Endometrium (tissue), 2 donors: ENCODE results near the gene LRMDA.

Experiments
- FAIRE-seq: peaks from 2 replicates; lab custom pipeline; 2012; peaks lifted over from hg19 to GRCh38; lab: Jason Lieb, UNC
- donor health status: control.
- donor health status: control.

LRMDA gene

DNA sequence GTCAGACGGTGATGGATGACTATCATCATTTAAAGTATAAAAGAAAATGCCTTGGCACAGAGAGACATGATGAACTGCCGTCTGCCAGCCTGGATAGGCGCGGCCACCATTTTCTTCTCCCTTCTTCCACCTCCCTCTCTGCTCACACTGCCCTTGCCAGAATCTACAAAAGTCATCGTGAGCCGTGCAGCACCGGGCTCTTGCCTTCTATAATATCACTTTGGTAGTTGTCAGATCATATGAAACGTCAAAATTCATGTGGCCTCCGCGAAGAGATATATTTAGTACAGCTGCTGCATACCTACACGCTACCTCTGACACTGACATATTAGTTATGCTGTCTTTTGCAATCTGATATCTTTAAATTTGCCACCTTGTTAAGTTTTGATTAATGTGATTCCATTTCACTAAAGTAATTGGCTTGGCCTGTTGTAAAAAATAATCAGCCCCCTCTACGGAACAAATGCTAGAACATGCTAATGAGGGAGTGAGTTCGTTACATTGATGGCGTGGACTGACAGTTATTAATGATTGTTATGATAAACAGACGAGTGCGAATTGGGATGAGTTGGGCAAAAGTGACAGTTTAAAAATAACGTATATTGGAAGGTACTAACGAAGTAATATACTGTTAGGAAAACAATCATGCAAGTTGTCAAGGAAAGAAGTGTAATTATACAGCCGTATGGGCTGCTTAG is 214.9 kb downstream of the LRMDA start:
- FAIRE-seq, result no peak

DNA sequence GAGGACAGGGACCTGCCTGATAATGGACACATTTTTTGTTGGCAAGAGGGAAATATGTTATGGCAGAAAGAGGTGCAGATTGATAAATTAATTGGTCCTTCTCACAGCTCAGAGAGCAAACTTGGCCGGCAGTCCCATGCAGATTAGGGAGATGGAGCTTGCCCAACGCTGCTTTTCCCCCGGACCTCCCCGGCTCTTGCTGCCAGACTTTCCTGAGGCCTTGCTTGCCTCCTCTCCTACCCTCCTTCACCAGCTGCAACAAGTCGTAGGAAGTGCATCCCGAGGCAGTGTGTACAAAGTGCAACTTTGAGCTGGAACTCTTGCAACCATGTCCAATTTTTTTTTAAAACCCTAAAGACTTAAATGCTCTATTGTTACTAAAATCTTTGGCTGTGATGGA is 215.5 kb downstream of the LRMDA start:
- FAIRE-seq, result no peak

DNA sequence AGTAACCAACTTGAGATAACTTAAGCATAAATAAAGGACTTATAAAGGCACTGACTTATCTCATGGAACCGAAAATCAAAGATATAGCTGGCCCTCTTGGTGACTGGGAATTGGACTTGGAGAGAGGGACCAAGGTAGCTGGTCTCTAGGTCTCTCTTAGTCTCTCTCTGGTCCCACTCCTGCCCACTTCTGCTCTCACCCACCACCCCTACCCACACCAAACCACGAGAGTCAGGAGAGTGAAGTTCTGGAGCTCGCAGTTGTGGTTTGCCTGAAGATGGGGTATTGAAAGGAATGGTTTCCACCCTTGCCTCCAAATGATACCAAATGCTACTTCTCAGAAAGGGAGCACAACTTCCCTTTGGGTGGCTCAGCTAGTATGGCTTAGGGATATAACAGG is 216.3 kb downstream of the LRMDA start:
- FAIRE-seq, result no peak

DNA sequence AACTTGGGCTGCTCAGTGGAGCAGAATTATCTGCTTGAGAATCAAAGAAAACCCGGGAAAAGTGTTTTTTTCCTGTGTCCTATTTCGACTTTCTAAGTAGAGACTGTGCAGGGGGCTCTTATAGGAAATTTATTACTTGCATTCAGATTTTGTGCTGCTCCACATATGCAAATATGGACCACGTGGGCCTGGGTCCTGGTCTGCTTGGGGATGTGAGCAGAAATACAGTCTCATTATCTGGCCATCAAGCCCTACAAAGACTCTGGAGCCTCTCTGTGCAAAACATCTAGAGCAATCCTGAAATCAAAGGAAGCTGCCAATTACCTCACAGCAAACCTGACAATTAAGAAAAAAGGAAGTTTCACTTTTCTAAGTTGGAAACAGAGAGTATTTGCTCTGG is 216.9 kb downstream of the LRMDA start:
- no peak for FAIRE-seq

DNA sequence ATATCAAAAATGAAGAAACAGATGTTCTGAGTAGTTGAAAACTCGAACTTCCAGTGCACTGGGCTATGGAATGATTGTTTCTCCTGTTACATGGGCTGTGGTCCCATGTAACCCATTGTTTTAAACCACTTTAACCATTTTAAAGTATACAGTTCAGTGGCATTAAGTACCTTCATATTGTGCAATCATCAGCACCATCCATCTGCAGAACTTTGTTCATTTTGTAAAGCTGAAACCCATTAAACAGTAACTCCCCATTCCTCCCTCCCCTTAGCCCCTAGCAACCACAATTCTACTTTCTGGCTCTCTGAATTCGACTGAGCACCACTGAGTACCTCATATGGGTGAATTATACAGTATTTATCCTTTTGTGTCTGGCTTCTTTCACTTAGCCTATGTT is 217.4 kb downstream of the LRMDA start:
- no peak for FAIRE-seq

DNA sequence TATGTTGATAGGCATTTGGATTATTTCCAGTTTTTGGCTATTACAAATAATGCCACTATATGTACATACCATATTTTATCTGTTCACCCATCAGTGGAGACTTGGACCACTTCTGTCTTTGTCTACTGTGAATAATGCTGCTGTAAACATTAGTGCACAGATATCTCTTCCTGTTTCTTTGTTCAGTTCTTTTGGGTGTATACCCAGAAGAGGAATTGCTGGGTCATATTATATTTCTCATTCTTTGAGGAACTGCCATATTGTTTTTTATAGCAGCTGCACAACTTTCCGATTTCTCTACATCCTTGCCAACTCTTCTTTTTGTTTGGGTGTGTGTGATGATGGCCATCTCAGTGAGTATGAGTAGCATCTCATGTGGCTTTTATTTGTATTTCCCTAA is 218.0 kb downstream of the LRMDA start:
- no peak for FAIRE-seq

DNA sequence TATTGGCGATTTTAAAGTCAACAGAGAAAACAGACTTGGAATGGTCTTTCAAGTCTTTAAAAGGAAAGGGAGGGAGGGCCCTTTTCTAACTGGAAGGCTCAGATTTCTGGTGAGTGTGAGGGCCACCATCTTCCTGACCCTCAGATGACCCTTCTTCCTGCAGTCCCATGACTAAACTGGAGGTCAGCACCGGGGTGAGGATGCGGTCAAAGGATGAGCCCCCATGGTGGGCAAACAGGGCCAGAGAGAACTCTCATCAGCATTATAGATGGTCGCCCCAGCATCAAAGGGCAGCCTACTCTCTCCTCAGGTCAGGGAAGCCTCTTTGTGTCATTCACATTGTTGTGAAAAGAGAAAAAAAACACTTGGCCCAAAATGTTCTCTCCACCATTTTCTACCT is 219.2 kb downstream of the LRMDA start:
- FAIRE-seq, result no peak

DNA sequence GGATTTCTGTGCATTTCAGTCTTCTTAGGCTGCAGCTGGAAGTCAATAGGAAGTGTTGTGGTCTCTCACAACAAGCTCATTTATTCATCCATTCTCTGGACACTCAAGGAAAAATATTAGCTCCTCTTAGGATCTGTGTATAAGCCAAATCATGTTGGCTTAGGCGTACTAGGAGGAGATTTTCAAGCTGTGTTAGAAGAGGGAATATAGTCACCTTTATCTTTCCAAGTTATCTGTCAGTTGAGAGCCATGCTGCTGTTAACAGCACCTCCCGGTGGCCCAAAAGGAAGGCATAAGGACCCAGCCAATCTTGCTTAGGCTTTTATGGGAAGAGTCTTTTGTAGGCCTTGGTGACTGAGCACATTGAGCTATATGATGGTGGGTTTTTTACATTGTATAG is 220.0 kb downstream of the LRMDA start:
- no peak for FAIRE-seq

DNA sequence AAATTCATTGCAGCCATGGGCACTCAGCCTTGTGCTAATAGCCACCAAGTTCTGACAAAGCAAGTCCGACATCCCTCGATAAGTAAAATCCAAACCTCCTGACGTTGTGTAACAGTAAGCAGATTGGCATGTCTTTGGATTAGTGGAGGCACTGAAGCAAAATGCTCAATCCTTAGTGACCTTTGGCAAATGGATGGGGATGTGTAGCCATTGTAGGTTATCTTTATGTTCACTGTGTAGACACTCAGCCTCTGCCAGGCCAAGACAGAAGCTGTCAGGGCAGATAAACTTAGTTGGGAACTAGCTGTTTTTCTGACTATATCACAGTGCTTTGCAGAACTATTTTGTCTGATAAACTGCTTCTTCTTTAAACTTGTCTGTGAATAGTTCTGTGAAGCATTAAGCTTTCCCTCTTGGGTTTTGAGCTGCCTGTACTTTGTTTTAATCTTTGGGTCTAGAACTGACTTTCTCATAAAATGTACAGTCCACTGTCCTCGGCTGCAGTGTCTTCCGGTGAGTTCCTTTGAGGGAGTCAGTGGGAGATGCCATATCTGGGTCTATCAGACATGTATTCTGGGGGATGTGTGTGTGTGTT is 220.8 kb downstream of the LRMDA start:
- no peak for FAIRE-seq

DNA sequence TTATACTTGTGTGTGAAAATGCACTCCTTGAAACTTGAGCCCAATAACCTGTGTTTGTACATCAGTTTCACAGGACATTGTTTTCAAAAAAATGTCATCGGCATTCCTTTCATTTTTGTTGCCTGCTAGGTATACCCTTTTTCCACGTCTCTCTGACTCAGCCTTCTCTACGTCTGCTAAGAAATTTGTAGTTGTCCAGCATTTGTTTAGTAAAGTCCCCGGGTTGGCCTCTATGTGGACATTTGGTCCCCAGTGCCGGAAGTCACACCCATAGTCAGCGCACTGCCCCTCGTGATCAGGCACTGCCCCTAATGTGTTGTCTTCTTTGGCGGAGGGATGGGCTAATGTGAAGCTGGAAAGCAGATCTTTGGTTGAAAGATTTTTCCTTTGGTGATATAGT is 222.3 kb downstream of the LRMDA start:
- FAIRE-seq, result no peak

DNA sequence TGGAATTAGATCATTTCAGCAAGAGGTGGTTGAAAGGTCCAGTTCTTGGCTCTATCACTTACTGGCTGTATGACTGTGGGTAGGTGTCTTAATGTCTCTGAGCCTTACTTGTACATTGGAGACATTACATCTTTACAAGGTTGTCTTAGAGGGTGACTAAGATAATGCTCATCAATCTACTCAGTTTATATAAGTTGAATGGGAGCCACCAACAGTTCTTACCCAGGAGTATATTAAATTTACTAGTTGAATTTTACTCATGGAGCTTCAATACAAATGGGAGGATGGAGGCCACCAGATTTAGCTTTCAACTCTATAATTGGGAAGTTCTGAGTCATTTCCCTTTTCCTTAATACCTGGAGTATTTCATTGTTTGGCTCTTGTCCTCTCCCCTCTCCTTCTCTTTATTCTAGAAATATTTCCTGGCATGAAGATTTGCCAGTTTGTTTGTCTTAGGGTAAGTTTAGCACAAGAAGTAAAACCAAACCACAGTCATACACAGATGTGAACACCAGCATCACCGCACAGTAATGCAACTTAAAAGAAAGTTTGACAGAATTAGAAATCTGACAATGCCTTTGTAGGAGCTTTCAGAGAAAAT is 222.8 kb downstream of the LRMDA start:
- no peak for FAIRE-seq

DNA sequence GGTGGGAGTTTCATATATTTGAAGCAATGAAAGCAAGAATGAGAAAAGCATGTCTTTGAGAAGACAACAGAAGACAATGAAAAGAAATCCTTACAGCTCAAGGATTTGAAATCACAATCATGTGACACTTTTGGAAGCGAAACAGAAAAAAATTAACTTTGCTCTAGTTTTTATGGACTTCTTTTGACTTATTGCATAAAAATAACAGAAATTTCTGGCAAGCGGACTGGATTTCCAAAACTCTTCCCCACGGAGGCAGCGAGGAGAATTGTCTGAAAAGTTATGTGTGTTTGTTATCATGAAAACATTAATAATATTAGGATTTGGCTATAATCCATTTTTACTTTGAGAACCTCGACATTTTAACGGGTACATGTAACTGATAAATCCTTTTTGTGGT is 223.3 kb downstream of the LRMDA start:
- FAIRE-seq, result peak; percentile 85

DNA sequence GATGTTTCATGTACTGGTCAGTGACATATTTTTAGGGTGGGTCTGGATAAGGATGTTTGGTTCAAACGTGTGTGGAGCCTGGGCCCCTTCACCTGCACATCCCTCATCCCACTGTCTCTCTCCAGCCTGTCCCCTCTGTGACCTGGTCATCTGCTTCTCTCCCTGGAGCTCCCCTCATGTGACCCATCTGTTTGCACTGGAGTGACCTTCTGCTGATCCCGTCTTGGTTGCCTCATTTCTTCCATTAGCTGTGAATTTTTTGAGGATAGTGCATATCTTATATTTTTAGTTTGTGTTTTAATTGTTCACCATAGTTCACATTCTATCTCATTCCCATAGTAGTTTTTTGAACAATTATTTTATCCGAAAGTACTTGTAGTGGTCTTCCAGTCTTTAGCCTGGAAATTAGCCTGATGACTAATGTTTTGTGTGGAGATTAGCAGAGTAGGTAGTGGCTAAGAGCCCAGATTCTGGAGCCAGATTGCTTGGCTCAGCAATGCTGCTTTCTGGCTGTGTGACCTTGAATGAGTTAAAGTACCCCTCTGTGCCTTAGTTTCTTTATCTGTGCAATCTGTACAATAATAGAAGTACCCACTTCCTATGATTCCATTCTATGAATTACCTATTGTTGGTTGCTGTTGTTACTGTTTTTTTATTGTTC is 224.5 kb downstream of the LRMDA start:
- FAIRE-seq, result no peak

DNA sequence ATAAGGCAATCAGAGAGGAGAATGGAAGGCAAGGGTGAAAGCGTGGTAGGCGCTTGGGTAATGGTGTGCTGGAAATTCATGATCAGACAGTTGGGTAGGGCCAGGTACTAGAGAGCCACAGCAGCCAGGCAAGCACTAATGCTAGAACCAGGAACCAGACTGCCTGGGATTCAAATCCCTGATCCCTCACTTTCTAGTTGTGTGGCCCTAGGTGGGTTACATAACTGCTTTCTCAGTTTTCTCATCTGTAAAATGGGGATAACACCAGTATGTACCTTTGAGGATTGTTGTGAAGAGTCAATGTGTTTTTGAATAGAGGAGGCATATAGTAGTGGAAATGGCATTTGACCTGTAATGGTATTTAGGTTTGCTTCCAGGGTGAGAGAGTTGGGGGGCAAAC is 225.9 kb downstream of the LRMDA start:
- FAIRE-seq, result no peak

DNA sequence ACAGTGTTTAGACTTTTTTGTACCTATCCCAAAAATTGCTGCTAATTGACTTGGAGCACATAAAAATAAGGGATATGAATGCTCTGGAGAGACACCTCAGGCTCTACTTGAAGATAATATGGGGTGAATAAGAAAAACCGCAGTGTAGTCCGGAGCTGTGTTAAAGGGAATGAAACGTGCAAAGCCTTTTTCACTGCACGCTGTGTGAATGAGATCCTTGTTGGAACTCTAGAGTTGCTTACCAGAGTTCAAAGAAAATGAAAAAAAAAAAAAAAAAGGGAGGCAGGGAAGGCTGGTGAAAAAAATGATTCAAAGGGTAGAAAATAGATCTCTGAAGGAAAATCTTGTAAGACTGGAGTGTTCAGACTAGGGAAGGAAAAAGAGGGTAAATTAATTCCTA is 226.6 kb downstream of the LRMDA start:
- no peak for FAIRE-seq

DNA sequence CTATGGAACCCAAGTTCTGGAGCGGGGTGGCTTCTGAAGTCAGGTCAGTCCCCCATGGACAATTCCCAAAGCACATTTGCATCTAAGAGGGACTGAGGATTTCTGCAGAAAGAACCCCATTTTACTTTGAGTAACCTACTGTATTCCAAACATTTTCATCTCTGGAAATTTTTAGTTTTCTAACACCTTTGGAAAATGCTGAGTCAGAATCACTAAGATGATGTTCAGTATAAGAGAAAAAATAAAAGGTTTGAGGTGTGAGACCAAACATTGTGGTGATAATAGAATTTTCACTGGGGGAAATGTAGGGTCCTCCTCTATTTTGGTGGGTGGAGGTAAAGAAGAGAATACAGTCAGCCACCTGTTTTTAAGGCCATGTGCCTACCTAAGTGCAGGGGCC is 227.1 kb downstream of the LRMDA start:
- FAIRE-seq, result no peak

DNA sequence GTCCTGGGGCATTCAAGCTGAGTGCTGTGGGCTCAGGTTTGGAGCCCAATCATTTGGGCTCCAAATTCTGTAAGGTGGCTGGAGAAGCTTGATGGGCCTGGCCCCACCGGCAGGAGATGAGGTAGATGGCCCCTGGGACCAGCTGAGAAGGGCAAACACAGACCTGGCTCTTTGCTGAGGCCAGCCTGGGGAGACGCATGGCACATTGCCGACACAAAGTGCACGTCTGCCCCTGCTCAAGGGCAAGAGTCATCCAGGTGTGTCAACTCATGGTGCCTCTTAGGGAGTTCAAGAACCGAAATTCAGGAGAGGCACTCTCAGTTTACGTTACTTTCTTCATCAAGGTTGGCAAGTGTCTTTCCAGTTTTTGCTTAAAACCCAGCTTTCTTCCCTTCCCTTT is 227.5 kb downstream of the LRMDA start:
- no peak for FAIRE-seq

DNA sequence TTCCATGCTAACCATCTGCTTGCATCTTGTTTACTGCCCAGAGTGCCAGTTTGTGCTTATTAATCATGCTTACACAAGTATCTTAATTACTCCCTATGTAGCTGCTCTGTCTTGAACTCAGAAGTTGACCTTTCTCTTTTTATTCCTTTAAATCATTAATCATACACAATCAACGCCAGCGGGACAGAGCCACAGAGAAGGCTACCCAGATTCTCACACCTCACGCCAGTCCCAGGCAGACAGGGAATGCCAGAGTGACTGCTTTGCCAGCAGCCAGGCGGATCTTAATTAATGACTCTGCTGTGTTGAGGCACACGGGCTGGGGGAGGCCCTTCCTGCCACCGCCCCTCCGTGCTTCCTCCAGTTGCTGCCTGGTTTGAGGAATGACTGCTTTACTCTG is 229.4 kb downstream of the LRMDA start:
- FAIRE-seq, result no peak

DNA sequence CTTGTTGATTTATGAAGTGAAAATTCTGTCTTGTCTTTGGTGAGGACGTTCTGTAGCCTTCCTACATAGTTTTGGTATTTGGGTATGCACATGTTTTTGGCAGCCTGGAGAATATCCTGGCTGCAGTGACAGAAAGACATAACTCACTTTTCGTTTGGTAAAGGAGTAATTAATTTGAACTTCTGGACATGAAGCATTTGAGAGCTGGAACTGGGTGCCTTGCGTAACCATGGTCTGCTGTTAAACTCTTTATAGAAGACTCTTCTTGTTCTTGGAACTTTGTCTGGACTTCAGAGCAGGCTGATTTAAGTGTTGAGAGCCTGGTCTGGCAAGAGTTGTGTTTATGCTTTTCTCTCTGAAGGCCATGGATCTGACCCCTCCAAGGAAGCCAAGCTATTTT is 231.3 kb downstream of the LRMDA start:
- FAIRE-seq, result no peak

DNA sequence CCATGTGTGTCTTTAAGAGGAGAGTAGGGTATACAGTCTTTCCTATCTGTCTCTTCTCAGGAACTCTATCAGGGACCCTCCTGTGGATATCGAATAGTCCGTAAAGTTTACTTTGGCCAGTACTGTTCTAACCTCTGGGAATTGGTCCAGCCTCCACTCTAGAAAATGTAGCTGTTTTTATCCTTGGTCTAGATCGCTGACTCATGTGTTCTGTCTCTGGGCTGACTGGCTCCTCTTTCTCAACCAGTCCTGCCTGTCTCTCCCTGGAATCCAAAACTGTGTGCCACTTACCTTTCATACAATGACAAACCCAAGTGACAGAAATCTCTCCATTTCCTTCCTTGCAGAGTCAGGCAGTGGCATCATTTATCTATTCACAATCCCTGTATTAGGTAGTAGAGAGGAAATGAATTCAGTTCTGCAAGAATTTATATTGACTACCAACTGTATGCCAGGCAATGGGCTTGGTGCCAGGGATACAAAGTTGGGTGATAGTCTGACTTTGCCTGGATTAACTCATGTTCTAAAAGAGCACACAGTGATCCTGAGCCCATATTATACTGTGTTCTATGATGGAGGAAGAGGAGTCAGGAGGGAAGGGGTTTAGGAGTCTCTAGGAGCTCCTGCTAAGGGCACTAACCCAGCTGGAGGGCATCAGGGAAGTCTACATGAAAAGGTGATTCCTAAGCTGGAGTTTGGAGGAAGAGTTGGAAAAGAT is 232.7 kb downstream of the LRMDA start:
- FAIRE-seq, result no peak

DNA sequence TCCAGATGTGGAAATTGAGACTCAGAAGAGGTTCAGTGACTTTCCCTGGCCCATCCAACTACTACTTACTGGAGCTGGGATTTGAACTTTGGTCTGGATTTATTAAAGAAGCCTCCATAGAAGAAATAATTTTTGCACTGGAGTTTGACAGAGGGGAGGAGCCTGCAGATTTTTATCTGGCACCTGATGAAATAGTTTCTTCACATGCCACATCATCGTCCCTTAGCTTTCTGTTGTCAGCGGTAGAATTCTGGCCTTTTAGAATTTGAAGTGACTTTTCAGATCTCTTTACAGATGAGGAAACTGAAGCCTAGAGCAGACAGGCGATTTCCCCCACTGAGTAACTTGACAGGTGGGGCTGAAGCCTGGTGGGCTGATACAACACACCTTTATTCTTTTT is 233.5 kb downstream of the LRMDA start:
- no peak for FAIRE-seq

DNA sequence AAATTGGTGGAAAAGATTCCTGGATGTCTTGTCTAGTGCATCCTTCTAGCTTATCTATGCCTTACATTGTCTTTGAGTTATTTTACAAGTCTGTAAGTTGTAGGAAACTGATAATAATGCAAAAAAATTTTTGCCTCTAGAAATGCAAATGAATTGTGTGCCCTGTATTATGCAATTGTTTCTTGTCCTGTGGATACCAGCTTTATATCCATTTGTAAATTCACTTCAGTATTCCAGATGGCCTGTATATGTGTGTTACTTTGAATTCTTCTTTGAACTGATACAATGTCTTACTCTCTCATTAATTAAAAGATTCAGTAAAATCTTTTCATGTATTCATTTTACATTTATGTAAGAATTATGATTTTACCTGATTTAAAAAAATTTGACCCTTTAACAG is 234.3 kb downstream of the LRMDA start:
- FAIRE-seq, result no peak
